ENCODE measurements around the gene TBRG1.

GRCh38 chr11:124638500-124638899 lies 15.8 kb downstream of the TBRG1 start:
- TF ChIP-seq YY1 (IDR thresholded peaks at IDR 0.05; ENCODE audit: insufficient read depth, insufficient read length) (no peak), ZNF274 (IDR thresholded peaks at IDR 0.05; ENCODE audit: low read depth, low read length) (no peak)

Measured in NT2/D1 (cell line).